ENCODE results near the gene SLC35E3. TPM values are rescaled to one million over a fixed set of nuclear protein-coding genes. Genes with fewer than 3 reads are reported as not detected.

SLC35E3 gene
- total and polyA plus RNA-seq, 2 of the 13 experiments (the other 11 are each of a cell fraction or from before 2014, with no cell fraction given): 13.0 to 22.1 TPM

DNA sequence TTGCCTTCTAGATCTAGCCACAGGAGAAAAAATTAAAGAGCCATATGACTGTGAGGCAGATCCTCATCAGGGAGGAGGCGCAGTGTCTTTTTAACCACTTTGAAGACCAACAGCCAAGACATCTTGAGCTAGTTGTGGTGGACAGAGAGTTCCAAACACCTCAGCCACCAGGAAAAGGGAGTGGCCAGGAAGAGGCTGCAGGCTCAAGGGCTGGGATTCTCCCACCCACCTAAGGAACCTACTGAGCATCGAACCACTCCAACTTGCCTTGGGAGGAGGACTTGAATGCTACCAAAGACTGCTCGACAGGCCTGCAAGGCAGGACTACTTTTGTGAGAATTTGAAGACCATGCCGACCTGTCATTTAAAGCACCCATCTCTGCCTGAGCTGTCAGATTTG, 47.5 kb downstream of the SLC35E3 start:
- intact Hi-C loops (cut with micrococcal nuclease; ENCODE audit: unreplicated experiment): no loop called here
- in situ Hi-C loops (cut with HindIII; ENCODE audit: extremely low pct_ligation_motif_present, low pct_unique_long_range_greater_than_20kb): no loop called here
- Histone ChIP-seq H3K9me3 (ENCODE audit: low read length) (no peaks in the 10 kb centered on the region), H3K27me3 (ENCODE audit: control insufficient read depth in 1 of 2, insufficient read depth in 2 of 2, low read length in 2 of 2) (no peaks in the 10 kb centered on the region), H3K79me2 (ENCODE audit: insufficient read depth, low read length) (peaks cover 3% of the 10 kb centered on the region), H4K20me1 (ENCODE audit: insufficient read depth, low read length) (no peaks in the 10 kb centered on the region), H3K36me3 (replicated peaks in 1 of 2; ENCODE audit: control insufficient read depth in 1 of 2, insufficient read depth in 2 of 2, low read length in 2 of 2) (no peaks in the 10 kb centered on the region), H2AFZ (ENCODE audit: low read length) (no peak overlapping the region), H3K9ac (ENCODE audit: insufficient read depth, low read depth, low read length) (no peak overlapping the region), H3K4me2 (ENCODE audit: low read depth, low read length) (no peak overlapping the region), H3K4me3 (replicated peaks in 1 of 3; ENCODE audit: insufficient read depth in 1 of 3, low read depth in 2 of 3, low read length in 3 of 3) (no peak overlapping the region), H3K4me1 (ENCODE audit: insufficient read depth, low read length) (peaks cover 45% of the 10 kb centered on the region), H3K27ac (ENCODE audit: extremely low read length, insufficient read depth, low read length) (no peak overlapping the region)
- no peak for ATAC-seq
- BruUV-seq (replicated peaks): no TSS peak
- no peak for DNase-seq (ENCODE audit: low spot score)
- FAIRE-seq: no peak
- POLR2A ChIA-PET: interaction anchor here (0.6 to 2.4 kb wide), 4 partner anchors 8 to 183 kb away, joined by 3 to 26 read pairs (median 4); partner anchors contain the start of genes MDM2 and RAP1B
- CTCF ChIA-PET (ENCODE audit: low intra/inter-chr PET ratio, low total read pairs): no interaction called here
- 100% methylated on average over 4 of the region's 4 CpGs for WGBS (ENCODE audit: low lambda C conversion rate)
- TF ChIP-seq TBX3 (IDR thresholded peaks at IDR 0.05; ENCODE audit: borderline replicate concordance) (no peak), BCL3 (CRISPR knock-in tag; IDR thresholded peaks at IDR 0.05) (no peak), SRY (CRISPR knock-in tag; IDR thresholded peaks at IDR 0.05) (no peak), JARID2 (CRISPR knock-in tag; IDR thresholded peaks at IDR 0.05; ENCODE audit: insufficient replicate concordance) (no peak), TARDBP (CRISPR knock-in tag; IDR thresholded peaks at IDR 0.05) (no peak), U2AF1 (optimal IDR thresholded peaks at IDR 0.05; ENCODE audit: low read depth, low read length) (no peak), SAFB2 (CRISPR knock-in tag; IDR thresholded peaks at IDR 0.05; ENCODE audit: borderline replicate concordance, low read depth) (no peak), GLI4 (CRISPR knock-in tag; IDR thresholded peaks at IDR 0.05; ENCODE audit: borderline replicate concordance) (no peak), ZNF275 (CRISPR knock-in tag; IDR thresholded peaks at IDR 0.05; ENCODE audit: borderline replicate concordance) (no peak), ZZZ3 (CRISPR knock-in tag; IDR thresholded peaks at IDR 0.05; ENCODE audit: borderline replicate concordance) (no peak), MIER3 (CRISPR knock-in tag; IDR thresholded peaks at IDR 0.05; ENCODE audit: borderline replicate concordance) (no peak), PLSCR1 (CRISPR knock-in tag; IDR thresholded peaks at IDR 0.05; ENCODE audit: borderline replicate concordance) (no peak), FOXO1 (CRISPR knock-in tag; IDR thresholded peaks at IDR 0.05) (no peak), ZBTB33 (CRISPR knock-in tag; IDR thresholded peaks at IDR 0.05) (no peak), HNF4A (CRISPR knock-in tag; IDR thresholded peaks at IDR 0.05) (no peak), CBX5 (CRISPR knock-in tag; IDR thresholded peaks at IDR 0.05; ENCODE audit: borderline replicate concordance) (no peak)
- TF ChIP-seq, protein P1, sequence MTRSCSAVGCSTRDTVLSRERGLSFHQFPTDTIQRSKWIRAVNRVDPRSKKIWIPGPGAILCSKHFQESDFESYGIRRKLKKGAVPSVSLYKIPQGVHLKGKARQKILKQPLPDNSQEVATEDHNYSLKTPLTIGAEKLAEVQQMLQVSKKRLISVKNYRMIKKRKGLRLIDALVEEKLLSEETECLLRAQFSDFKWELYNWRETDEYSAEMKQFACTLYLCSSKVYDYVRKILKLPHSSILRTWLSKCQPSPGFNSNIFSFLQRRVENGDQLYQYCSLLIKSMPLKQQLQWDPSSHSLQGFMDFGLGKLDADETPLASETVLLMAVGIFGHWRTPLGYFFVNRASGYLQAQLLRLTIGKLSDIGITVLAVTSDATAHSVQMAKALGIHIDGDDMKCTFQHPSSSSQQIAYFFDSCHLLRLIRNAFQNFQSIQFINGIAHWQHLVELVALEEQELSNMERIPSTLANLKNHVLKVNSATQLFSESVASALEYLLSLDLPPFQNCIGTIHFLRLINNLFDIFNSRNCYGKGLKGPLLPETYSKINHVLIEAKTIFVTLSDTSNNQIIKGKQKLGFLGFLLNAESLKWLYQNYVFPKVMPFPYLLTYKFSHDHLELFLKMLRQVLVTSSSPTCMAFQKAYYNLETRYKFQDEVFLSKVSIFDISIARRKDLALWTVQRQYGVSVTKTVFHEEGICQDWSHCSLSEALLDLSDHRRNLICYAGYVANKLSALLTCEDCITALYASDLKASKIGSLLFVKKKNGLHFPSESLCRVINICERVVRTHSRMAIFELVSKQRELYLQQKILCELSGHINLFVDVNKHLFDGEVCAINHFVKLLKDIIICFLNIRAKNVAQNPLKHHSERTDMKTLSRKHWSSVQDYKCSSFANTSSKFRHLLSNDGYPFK (CRISPR knock-in tag; IDR thresholded peaks at IDR 0.05; ENCODE audit: borderline replicate concordance): no peak

Measured in HepG2 (cell line).